Stimulated activated naive CD4-positive, alpha-beta T cell (primary cell): ENCODE measurements around the gene ZNF565.
"Not testable (repeated sequence)": the region's sequence is repeated elsewhere in the genome, so short reads cannot be mapped to it uniquely, and the experiment has no call there.

Experiments
- DNase-seq, 6 experiments: peaks; one replicate each; lab custom pipeline; 2025; lab: John Stamatoyannopoulos, UW

ZNF565 gene

DNA sequence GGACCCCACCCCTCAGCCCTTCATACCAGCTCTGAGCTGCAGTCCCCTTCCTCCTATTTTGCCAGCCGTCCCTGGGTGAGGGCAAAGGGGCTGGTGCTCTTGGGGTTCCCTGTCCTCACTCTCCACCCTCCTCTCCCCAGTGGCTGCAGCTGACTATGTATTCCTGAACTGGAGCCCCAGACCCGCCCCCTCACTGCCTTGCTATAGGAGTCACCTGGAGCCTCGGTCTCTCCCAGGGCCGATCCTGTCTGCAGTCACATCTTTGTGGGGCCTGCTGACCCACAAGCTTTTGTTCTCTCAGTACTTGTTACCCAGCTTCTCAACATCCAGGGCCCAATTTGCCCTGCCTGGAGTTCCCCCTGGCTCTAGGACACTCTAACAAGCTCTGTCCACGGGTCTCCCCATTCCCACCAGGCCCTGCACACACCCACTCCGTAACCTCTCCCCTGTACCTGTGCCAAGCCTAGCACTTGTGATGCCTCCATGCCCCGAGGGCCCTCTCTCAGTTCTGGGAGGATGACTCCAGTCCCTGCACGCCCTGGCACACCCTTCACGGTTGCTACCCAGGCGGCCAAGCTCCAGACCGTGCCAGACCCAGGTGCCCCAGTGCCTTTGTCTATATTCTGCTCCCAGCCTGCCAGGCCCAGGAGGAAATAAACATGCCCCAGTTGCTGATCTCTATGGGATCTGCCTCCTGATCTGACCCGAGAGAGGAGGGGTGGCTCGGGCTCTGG, 64.6 kb downstream of the ZNF565 start:
- no peak for DNase-seq

DNA sequence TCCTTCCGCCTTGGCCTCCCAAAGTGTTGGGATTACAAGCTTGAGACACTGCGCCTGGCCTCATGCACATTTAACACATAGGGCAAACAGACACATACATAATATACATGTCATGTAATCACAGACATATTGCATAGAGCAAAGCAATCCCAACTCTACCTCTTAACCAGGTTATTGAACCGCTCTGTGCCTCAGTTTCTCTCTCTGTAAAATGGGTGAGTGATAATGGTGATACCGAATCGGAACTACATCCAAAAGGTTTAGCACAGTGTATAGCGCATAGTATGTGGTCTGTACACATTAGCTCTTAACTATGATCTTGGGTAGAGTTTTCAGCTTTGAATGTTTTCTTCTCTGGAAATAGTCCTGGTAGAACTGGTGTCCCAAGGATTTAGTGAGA, 69.8 kb downstream of the ZNF565 start:
- DNase-seq, result no peak

DNA sequence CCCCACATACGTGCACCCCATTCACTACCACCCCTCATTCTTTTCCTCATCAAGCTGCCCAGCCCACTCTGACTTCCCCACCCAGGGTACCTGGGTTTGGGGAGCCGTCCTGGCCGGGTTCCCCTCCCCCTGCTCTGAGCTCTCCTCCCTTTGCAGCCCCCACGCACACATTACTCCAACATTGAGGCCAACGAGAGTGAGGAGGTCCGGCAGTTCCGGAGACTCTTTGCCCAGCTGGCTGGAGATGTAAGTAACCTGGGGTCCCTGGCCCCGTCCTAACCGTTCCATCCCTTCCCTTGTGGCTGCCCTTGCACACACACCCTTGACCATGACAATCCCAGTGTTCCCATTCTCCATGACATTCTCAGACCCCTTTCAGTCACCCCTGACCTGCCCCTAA, 72.0 kb downstream of the ZNF565 start:
- DNase-seq, result no peak

DNA sequence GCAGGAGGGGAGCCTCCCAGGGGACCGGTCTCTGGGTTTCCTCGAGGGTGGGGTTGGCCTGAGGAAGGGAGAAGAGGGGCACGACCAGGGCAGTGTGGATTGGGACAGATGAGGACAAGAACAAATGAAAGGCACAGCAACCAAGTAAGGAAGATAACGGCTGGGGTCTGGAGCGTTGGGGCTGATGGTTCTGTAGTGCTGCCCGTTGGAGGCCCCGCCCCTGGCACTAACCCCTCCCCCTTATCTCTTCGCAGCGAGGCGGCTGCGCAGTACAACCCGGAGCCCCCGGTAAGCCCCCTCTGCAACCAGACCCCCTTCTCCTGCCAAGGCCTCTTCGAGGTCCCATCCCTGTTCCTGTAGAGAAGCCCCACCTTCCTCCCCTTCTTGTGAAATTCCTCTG, 72.4 kb downstream of the ZNF565 start:
- no peak for DNase-seq

DNA sequence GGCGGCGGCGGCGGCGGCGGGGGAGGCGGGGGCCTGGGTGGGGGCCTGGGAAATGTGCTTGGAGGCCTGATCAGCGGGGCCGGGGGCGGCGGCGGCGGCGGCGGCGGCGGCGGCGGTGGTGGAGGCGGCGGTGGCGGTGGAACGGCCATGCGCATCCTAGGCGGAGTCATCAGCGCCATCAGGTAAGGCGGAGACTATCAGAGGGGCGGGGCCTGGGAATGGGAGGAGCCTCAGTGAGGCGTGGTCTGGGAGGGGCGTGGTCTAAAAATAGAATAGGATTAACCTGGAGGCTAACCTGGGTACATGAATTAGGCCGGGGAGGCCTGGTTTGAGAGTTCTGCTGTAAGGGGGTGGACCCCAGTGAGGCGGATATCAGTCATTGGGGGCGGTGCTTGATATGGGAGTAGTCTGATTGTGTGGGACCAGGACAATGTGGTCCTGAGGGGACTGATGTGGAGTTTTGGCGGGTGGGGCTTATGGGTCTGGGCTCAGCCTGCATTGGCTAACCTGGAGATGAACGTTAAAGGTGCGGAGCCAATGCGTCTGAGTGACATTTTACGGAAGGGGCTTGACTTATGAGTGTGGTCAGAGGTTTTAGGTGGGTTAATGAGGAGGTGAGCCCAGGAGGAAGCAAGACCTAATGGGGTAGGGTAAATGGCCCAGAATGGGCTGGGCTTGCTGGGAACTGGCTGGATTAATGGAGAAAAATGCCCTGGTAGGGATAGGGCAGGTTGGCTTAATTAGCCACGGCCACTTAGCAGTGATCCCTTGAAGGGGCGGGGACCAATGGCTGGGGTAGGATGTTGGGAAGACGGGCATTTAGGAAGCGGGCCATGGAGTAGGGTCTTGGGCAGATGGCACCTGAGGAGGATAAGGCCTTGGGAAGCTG, 73.2 kb downstream of the ZNF565 start:
- peak; percentile 85 to 94 (median 86) for DNase-seq

DNA sequence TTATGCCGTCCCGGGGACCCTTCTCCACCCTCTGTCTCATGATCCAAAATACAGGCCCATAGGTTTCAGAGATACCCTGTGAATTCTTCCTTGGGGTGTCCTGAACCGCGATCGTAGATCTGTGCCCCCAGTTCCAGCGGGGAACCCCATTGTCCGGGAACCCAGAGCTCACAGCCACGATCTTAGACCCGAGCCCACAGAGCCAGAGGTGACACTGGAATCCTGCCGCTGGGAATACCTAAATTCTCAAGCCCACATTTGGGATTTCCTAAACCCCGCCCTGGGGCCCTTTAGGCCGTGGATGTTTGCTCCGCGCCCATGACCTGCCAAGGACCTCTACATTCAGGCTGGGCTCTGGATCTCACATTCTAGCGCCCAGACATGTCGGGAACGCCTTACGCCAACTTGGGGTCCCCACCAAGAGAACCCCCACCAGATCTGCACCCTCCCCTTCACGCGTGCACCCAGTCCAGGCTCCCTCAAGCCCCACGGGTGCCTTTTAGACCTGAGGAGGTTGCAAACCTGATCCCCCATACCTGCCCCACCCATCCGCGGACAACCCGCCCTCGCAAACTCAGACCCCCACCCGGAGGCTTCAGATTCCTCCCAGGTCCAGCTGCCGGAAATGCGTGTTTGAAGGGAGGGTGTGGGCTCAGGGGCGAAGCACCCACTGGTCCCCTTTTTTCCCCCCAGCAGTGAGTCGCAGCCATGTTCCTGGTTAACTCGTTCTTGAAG, 74.0 kb downstream of the ZNF565 start:
- DNase-seq, result peak in 4 of 6 experiments; percentile 30 to 75 (median 70)

DNA sequence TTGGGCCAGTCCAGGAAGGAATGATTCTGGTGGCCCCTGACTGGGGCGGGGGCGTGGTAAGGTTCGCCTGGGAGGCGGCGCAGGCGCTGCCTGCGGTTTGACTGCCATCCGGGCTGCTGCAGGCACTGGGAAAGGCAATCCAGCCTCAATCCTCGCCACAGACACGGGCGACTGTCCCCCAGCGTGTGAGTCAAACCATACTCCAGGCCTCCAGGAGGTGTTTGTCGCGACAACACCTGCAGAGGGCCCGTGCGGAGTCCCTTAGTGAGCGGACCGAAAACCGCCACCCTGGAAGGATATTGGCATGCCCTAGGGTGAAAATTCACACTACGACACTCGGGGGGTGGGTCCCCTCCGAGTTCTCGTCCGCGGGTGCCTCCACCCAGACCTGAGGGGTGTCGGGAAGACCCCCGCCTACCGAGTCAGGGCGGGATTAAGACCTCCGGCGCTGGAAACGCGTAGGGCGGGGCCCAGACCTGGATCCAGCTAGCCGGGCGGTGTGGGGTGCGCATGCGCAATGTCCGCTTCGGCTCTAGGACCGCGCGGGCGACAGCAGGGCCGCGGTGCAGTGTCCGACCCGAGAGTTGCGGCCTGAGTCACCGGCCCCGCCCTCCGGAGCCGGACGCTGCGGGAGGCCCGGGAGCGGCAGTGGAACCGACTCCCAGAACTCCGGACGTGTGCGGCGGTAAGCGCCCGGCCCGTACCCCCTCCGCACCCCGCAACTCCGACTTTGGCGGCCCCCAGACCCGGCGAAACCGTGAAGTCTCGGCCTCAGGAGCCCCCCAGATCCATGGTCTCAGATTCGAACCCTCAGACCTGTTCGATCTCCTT, 74.8 kb downstream of the ZNF565 start, which contains the start of gene CAPNS1:
CAPNS1 (plus strand) TSS at position 594 of the 831 bp plus-strand sequence. CDS start 946 bp downstream, outside the sequence.
- DNase-seq, result peak; percentile 72 to 90 (median 86)

DNA sequence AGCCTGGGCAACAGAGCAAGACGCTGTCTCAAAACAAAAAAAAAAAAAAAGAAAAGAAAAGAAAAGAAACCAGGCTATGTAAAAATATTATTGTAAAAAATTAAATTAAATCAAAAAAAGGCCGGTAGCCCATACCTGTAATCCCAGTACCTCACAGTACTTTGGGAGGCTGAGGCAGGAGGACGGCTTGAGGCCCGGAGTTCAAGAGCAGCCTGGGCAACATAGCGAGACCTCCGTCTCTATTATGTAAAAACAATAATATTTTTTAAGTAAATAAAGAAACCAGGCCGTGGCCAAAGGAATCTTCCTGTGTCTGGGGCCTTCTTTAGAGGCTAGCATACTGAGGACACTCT, 75.4 kb downstream of the ZNF565 start:
- DNase-seq, result no peak

DNA sequence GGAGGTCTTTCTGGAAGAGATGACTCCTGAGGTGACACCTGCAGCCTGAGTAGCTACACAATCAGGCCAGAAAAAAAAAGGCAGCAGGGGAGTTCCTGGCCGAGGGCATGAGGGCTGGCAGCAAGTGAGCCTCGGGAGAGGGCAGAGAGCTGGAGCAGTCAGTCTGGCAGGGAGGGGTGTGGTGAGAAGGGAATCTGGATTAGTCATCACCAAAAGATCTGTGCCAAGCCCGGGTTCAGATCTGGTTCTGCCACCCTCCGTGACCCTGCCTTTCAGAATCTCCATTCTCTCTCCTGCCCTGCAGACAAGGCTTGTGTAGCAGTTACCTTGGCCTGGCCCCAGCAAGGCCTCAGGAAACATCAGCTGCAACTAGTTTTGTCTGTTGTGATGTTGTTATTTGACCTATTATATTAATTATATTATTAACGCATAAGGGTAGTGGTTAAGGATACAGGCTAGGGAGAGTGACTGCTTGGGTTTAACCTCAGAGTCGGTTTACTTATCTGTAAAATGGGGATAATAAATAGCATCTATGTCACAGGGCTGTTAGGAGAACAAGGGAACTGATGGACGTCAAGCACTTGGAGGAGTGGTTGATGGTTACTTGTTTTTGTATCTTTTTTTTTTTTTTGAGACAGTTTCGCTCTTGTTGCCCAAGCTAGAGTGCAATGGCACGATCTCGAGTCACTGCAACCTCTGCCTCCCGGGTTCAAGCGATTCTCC, 77.3 kb downstream of the ZNF565 start:
- no peak for DNase-seq

DNA sequence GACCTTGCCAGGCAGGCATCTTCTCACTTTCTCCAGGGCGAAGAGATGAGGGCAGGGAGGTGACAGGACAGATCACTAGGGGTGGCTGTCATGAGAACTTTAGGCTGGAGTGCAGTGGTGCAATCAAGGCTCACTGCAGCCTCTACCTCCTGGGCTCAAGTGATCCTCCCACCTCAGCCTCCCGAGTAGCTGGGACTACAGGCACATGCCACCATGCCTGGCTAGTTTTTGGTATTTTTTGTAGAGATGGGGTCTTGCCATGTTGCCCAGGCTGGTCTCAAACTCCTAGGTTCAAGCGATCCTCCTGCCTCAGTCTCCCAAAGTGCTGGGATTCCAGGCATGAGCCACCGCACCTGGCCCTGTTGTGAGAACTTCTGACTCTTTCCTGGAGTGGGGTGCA, 79.6 kb downstream of the ZNF565 start:
- not testable (repeated sequence) for DNase-seq
